SK-N-SH (cell line): ENCODE data around the gene ADAMTS7.

Experiments
- CHD2 ChIP-seq: fragments of 150-350 bp; IDR thresholded peaks from 2 replicates; pipeline ENCODE4 v1.6.1; 2018; ENCODE audit warnings: low read length; ENCODE audit not compliant: partially characterized antibody
- CTCF ChIP-seq: fragments of 200-600 bp; sonication (generic); IDR thresholded peaks from 2 replicates; pipeline ENCODE4 v1.6.1; 2017; ENCODE audit warnings: antibody characterized with exemption, mild to moderate bottlenecking, moderate library complexity
- JUND ChIP-seq: IDR thresholded peaks from 2 replicates; pipeline ENCODE4 v1.4.0; 2012
- MAX ChIP-seq: IDR thresholded peaks from 2 replicates; pipeline ENCODE4 v1.4.0; 2012; ENCODE audit warnings: low read depth
- MXI1 ChIP-seq: IDR thresholded peaks from 2 replicates; pipeline ENCODE4 v1.6.1; 2012; ENCODE audit warnings: mild to moderate bottlenecking, low read depth, low read length, improper control_type of control experiment
- POLR2AphosphoS5 ChIP-seq: IDR thresholded peaks from 2 replicates; pipeline ENCODE4 v1.6.1; 2012; ENCODE audit warnings: low read depth, low read length
- RAD21 ChIP-seq: IDR thresholded peaks from 2 replicates; pipeline ENCODE4 v1.6.1; 2012; ENCODE audit warnings: mild to moderate bottlenecking, low read length
- RXRA ChIP-seq: IDR thresholded peaks from 2 replicates; pipeline ENCODE4 v1.4.0; 2012; ENCODE audit warnings: low read depth, mild to moderate bottlenecking, borderline replicate concordance
- SMC3 ChIP-seq: IDR thresholded peaks from 2 replicates; pipeline ENCODE4 v1.6.1; 2012; ENCODE audit warnings: low read depth, low read length, improper control_type of control experiment
- USF1 ChIP-seq: IDR thresholded peaks from 2 replicates; pipeline ENCODE4 v1.4.0; 2012; ENCODE audit warnings: low read depth, borderline replicate concordance
- YY1 ChIP-seq: IDR thresholded peaks from 2 replicates; pipeline ENCODE4 v1.4.0; 2012; ENCODE audit warnings: low read depth, mild to moderate bottlenecking
- ZBTB33 ChIP-seq: IDR thresholded peaks from 2 replicates; pipeline ENCODE4 v1.4.0; 2012; ENCODE audit warnings: low read depth, borderline replicate concordance

- no peak for TF ChIP-seq JUND
- TF ChIP-seq POLR2AphosphoS5, result no peak
- TF ChIP-seq CTCF, result no peak
- no peak for TF ChIP-seq USF1
- no peak for TF ChIP-seq MXI1
- no peak for TF ChIP-seq SMC3
- TF ChIP-seq RAD21, result no peak
- no peak for TF ChIP-seq ZBTB33
- no peak for TF ChIP-seq CHD2
- TF ChIP-seq RXRA, result no peak
- no peak for TF ChIP-seq MAX
- TF ChIP-seq YY1, result no peak
These were observed 32.8 kb downstream of the ADAMTS7 start for GRCh38 chr15:78778422-78778821.
